ENCODE data around the gene RRAGD. TPM values are rescaled to one million over a fixed set of nuclear protein-coding genes. Genes with fewer than 3 reads are reported as not detected.

The RRAGD gene
- total RNA-seq, 1 experiment from 2014 or later: 27.8 TPM

GRCh38 chr6:89459501-89459900, 47.4 kb upstream of the RRAGD start:
- Histone ChIP-seq H3K9me3 (ENCODE audit: control insufficient read depth, insufficient read depth, low read depth, low read length) (no peaks in the 10 kb centered on the region), H3K27ac (ENCODE audit: low read length) (no peak overlapping the region), H3K4me1 (ENCODE audit: control insufficient read depth, insufficient read depth, low read length) (no peaks in the 10 kb centered on the region), H3K27me3 (ENCODE audit: control insufficient read depth, insufficient read depth, low read length) (no peaks in the 10 kb centered on the region), H3K4me3 (ENCODE audit: low read depth in 2 of 2, low read length in 2 of 2) (no peak overlapping the region), H3K36me3 (ENCODE audit: control insufficient read depth, insufficient read depth, low read length) (no peaks in the 10 kb centered on the region)
- in situ Hi-C loops (cut with HindIII; ENCODE audit: low pct_unique_long_range_greater_than_20kb, low sequenced_read_pairs): no loop called here
- POLR2A ChIA-PET: no interaction called here
- BruUV-seq (replicated peaks): no TSS peak
- ATAC-seq (no peak), DNase-seq (ENCODE audit: low read depth, low spot score) (no peak)
- TF ChIP-seq, protein P1, sequence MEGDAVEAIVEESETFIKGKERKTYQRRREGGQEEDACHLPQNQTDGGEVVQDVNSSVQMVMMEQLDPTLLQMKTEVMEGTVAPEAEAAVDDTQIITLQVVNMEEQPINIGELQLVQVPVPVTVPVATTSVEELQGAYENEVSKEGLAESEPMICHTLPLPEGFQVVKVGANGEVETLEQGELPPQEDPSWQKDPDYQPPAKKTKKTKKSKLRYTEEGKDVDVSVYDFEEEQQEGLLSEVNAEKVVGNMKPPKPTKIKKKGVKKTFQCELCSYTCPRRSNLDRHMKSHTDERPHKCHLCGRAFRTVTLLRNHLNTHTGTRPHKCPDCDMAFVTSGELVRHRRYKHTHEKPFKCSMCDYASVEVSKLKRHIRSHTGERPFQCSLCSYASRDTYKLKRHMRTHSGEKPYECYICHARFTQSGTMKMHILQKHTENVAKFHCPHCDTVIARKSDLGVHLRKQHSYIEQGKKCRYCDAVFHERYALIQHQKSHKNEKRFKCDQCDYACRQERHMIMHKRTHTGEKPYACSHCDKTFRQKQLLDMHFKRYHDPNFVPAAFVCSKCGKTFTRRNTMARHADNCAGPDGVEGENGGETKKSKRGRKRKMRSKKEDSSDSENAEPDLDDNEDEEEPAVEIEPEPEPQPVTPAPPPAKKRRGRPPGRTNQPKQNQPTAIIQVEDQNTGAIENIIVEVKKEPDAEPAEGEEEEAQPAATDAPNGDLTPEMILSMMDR (IDR thresholded peaks at IDR 0.05): no peak
- TF ChIP-seq REST (IDR thresholded peaks at IDR 0.05; ENCODE audit: insufficient read depth in 1 of 2, low read depth in 2 of 2, low read length in 1 of 2) (no peak), POLR2AphosphoS5 (IDR thresholded peaks at IDR 0.05; ENCODE audit: low read depth, low read length) (no peak), TCF7L2 (IDR thresholded peaks at IDR 0.05; ENCODE audit: low read depth, low read length) (no peak), SIN3A (IDR thresholded peaks at IDR 0.05; ENCODE audit: borderline replicate concordance, insufficient read depth, low read depth, low read length) (no peak)
- CTCF ChIA-PET: no interaction called here
- intact Hi-C loops (cut with micrococcal nuclease; ENCODE audit: unreplicated experiment): no loop called here

DNA sequence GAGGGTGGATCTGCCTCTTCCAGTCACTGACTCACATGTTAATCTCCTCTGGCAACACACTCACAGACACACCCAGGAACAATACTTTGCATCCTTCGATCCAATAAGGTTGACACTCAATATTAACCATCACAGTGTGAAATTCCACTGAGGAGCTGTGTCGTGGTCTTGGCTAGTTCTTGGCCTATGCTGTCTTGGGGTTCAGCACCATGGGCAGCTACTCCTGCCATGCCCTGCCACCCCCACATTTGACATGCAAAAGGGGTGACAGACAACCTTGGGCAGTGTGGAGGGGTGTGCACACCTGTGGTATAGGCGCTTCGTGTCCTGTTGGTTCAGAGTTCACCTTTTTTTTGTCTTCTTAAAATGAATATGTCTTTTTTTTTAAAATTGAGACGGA, 46.6 kb upstream of the RRAGD start:
- BruUV-seq (replicated peaks): no TSS peak
- intact Hi-C loops (cut with micrococcal nuclease; ENCODE audit: unreplicated experiment) (no loop called here), in situ Hi-C loops (cut with HindIII; ENCODE audit: low pct_unique_long_range_greater_than_20kb, low sequenced_read_pairs) (no loop called here)
- ATAC-seq (no peak), DNase-seq (ENCODE audit: low read depth, low spot score) (no peak)
- Histone ChIP-seq H3K27ac (ENCODE audit: low read length) (no peak overlapping the region), H3K36me3 (ENCODE audit: control insufficient read depth, insufficient read depth, low read length) (no peaks in the 10 kb centered on the region), H3K4me1 (ENCODE audit: control insufficient read depth, insufficient read depth, low read length) (no peaks in the 10 kb centered on the region), H3K9me3 (ENCODE audit: control insufficient read depth, insufficient read depth, low read depth, low read length) (no peaks in the 10 kb centered on the region), H3K4me3 (ENCODE audit: low read depth in 2 of 2, low read length in 2 of 2) (no peak overlapping the region), H3K27me3 (ENCODE audit: control insufficient read depth, insufficient read depth, low read length) (no peaks in the 10 kb centered on the region)
- TF ChIP-seq SIN3A (IDR thresholded peaks at IDR 0.05; ENCODE audit: borderline replicate concordance, insufficient read depth, low read depth, low read length): no peak
- TF ChIP-seq REST (IDR thresholded peaks at IDR 0.05; ENCODE audit: insufficient read depth in 1 of 2, low read depth in 2 of 2, low read length in 1 of 2): peak; percentile 71 to 79
- TF ChIP-seq, protein P1 (IDR thresholded peaks at IDR 0.05): no peak
- ChIA-PET CTCF (no interaction called here), POLR2A (no interaction called here)

Measured in Panc1 (cell line).